ENCODE results near the gene STAT3. TPM values are rescaled to one million over a fixed set of nuclear protein-coding genes. Genes with fewer than 3 reads are reported as not detected.

The STAT3 gene
- total and polyA plus RNA-seq, 9 of the 15 experiments (the other 6 are each of a cell fraction or from before 2014, with no cell fraction given): 90.0 to 179 (median 114) TPM

GRCh38 chr17:42337442-42337841 lies 50.8 kb downstream of the STAT3 start:
- Histone ChIP-seq H3K79me2 (ENCODE audit: control insufficient read depth, insufficient read depth, low read length) (no peaks in the 10 kb centered on the region), H3K4me1 (replicated peaks in 1 of 2; ENCODE audit: control insufficient read depth in 2 of 2, insufficient read depth in 2 of 2, low read length in 2 of 2) (no peaks in the 10 kb centered on the region; a peak in 1 of 5 replicates), H4K20me1 (replicated peaks; ENCODE audit: control insufficient read depth, insufficient read depth, low read length) (no peaks in the 10 kb centered on the region), H3K27me3 (ENCODE audit: control insufficient read depth in 2 of 2, insufficient read depth in 2 of 2, low read length in 2 of 2) (no peaks in the 10 kb centered on the region), H3K4me2 (ENCODE audit: insufficient read depth, low read length) (no peak overlapping the region), H3K4me3 (no peak overlapping the region), H3K27ac (ENCODE audit: extremely low read depth, low read depth, low read length) (no peak overlapping the region), H3K9me1 (ENCODE audit: control insufficient read depth, insufficient read depth, low read length) (no peaks in the 10 kb centered on the region), H3K9me3 (replicated peaks; ENCODE audit: control insufficient read depth, insufficient read depth, low read depth, low read length) (no peaks in the 10 kb centered on the region), H3K36me3 (ENCODE audit: control insufficient read depth, insufficient read depth, low read length) (peaks cover 83% of the 10 kb centered on the region), H3K9ac (ENCODE audit: insufficient read depth in 1 of 2, low read depth in 2 of 2, low read length in 2 of 2) (no peak overlapping the region), H2AFZ (ENCODE audit: low read depth, low read length) (no peak overlapping the region)
- no peak for TF ChIP-seq ZNF764 (CRISPR knock-in tag; IDR thresholded peaks at IDR 0.05; ENCODE audit: low read depth)
- TF ChIP-seq PURB (CRISPR knock-in tag; IDR thresholded peaks at IDR 0.05; ENCODE audit: low read depth): no peak
- no peak for TF ChIP-seq BCL6 (CRISPR knock-in tag; IDR thresholded peaks at IDR 0.05)
- no peak for TF ChIP-seq PTTG1 (tag; IDR thresholded peaks at IDR 0.05; ENCODE audit: low read depth)
- TF ChIP-seq HINFP (tag; conservative IDR thresholded peaks at IDR 0.05; ENCODE audit: low read depth): no peak
- no peak for TF ChIP-seq ARID4B (CRISPR knock-in tag; IDR thresholded peaks at IDR 0.05)
- no peak for TF ChIP-seq RBM34 (IDR thresholded peaks at IDR 0.05; ENCODE audit: borderline replicate concordance, insufficient read depth, low read length)
- TF ChIP-seq TSC22D4 (tag; IDR thresholded peaks at IDR 0.05): no peak
- no peak for TF ChIP-seq NCOA1 (IDR thresholded peaks at IDR 0.05; ENCODE audit: low read depth)
- no peak for TF ChIP-seq NR2F6 (CRISPR knock-in tag; IDR thresholded peaks at IDR 0.05)
- TF ChIP-seq TFE3 (CRISPR knock-in tag; IDR thresholded peaks at IDR 0.05): no peak
- no TSS peak for BruUV-seq (replicated peaks)
- in situ Hi-C loops (cut with MboI) (no loop called here), intact Hi-C loops (cut with micrococcal nuclease) (no loop called here)
- POLR2A ChIA-PET: no interaction called here
- FAIRE-seq: no peak
- ATAC-seq: no peak
- no peak for DNase-seq (ENCODE audit: extremely low read depth in 1 of 4, low spot score in 3 of 4)
- WGBS (ENCODE audit: insufficient coverage, low coverage, missing lambda C conversion rate): 95% methylated on average over 15 of the region's 15 CpGs
- CTCF ChIA-PET (ENCODE audit: low intra/inter-chr PET ratio): no interaction called here
